HUES6 (cell line): Measurements from ENCODE around the gene EML6.

ENCODE experiments used
- H3K27ac ChIP-seq: 2 replicates; pipeline ENCODE4 v1.7.0; 2013; ENCODE audit warnings: low read depth, mild to moderate bottlenecking, low read length, inconsistent platforms
- H3K27me3 ChIP-seq: 2 replicates; pipeline ENCODE4 v1.6.1; 2013; ENCODE audit warnings: low read length; ENCODE audit not compliant: control insufficient read depth, insufficient read depth
- H3K36me3 ChIP-seq: 2 replicates; pipeline ENCODE4 v1.6.1; 2013; ENCODE audit warnings: low read length; ENCODE audit not compliant: control insufficient read depth, insufficient read depth
- H3K4me1 ChIP-seq: 2 replicates; pipeline ENCODE4 v1.6.1; 2013; ENCODE audit warnings: low read length; ENCODE audit not compliant: control insufficient read depth, insufficient read depth
- H3K4me3 ChIP-seq: 2 replicates; pipeline ENCODE4 v1.5.1; 2013; ENCODE audit warnings: low read depth, low read length
- H3K9ac ChIP-seq: one replicate; pipeline ENCODE4 v1.6.1; 2013; ENCODE audit warnings: mild to moderate bottlenecking, low read length
- H3K9me3 ChIP-seq: 2 replicates; pipeline ENCODE4 v1.6.1; 2013; ENCODE audit warnings: low read depth, low read length; ENCODE audit not compliant: control insufficient read depth, insufficient read depth

The EML6 gene

DNA sequence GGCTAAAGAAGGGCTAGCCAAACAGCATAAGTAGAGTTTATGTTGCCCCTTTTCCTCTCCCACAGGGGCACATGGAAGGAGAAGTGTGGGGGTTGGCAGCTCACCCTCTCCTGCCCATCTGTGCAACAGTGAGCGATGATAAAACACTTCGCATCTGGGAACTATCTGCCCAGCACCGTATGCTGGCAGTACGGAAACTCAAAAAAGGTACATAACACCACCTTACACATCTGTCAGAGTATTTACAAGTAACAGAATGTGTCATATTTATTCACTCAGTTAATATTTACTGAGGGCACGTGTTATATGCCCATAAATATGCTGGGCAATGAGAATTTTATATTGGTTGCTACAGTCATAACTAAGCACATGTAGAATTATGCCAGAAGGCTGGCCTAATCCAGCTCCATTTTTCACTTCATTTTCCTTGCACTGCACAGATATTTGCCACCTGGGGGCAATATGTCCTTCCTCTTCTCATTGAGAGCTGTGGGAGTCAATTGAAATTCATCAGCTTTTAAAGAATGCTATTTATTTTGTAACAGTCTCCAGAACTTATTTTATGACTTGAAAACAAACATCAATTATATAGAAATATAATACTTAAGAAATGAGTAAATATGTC lies 176.2 kb downstream of the EML6 start:
- Histone ChIP-seq H3K4me3 (no peak overlapping the region), H3K27ac (no peak overlapping the region), H3K9me3 (peaks cover 9% of the 10 kb centered on the region), H3K27me3 (no peaks in the 10 kb centered on the region), H3K4me1 (no peaks in the 10 kb centered on the region), H3K9ac (no peak overlapping the region), H3K36me3 (no peaks in the 10 kb centered on the region)

DNA sequence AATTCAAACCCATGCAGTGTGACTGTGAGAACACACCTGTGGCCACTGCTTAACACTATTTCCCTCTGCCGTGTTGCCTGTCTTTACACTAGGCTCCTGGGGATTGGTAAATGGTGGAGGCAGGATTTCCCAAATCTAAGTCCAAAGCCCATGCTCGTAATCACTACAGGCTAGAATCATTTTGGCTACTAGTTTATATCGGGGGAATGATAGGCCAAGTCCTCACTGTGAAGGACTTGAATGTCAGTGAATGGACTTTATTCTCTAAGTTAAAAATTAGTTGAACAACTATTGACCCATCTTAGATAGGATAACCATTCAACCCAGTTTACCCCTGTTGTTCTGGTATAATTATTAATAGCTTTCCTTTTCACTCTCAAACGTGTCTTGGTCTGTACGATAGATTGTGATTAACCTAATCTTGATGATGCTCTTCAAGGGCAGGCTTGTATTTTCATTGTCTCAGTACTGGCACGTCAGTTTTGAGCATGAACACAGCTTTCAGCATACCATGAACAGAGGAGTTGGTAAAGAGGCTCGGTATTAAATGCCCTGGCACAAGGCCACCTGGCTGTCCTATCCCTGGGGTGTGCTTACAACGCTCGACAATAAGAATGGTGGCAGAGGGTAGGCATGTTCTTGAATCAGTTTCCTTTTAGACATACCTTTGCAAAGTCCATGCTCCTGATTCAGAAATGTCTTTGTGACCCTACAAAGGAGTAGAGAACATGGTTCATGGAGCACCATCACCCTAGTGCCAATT lies 177.9 kb downstream of the EML6 start:
- Histone ChIP-seq H3K9me3 (no peaks in the 10 kb centered on the region), H3K4me3 (no peak overlapping the region), H3K27ac (no peak overlapping the region), H3K4me1 (no peaks in the 10 kb centered on the region), H3K27me3 (no peaks in the 10 kb centered on the region), H3K36me3 (no peaks in the 10 kb centered on the region), H3K9ac (no peak overlapping the region)

DNA sequence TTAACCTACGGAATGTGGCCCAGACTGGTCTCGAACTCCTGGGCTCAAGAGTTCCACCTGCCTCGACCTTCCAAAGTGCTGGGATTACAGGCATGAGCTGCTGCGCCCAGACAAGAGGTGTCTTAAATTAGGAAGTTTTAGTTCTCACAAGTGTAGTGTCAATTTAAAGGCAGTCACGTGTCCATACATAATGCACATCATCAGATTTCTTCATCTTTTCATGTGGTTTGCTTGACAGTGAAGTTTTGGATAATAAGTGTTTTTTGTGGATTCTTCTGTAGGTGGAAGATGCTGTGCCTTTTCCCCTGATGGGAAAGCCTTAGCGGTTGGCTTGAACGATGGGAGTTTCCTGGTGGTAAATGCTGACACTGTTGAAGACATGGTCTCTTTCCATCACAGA lies 179.3 kb downstream of the EML6 start:
- H3K4me3 ChIP-seq, result no peak overlapping the region
- H3K27me3 ChIP-seq, result no peaks in the 10 kb centered on the region
- H3K4me1 ChIP-seq, result no peaks in the 10 kb centered on the region
- no peaks in the 10 kb centered on the region for H3K9me3 ChIP-seq
- no peak overlapping the region for H3K9ac ChIP-seq
- no peaks in the 10 kb centered on the region for H3K36me3 ChIP-seq
- H3K27ac ChIP-seq, result no peak overlapping the region

DNA sequence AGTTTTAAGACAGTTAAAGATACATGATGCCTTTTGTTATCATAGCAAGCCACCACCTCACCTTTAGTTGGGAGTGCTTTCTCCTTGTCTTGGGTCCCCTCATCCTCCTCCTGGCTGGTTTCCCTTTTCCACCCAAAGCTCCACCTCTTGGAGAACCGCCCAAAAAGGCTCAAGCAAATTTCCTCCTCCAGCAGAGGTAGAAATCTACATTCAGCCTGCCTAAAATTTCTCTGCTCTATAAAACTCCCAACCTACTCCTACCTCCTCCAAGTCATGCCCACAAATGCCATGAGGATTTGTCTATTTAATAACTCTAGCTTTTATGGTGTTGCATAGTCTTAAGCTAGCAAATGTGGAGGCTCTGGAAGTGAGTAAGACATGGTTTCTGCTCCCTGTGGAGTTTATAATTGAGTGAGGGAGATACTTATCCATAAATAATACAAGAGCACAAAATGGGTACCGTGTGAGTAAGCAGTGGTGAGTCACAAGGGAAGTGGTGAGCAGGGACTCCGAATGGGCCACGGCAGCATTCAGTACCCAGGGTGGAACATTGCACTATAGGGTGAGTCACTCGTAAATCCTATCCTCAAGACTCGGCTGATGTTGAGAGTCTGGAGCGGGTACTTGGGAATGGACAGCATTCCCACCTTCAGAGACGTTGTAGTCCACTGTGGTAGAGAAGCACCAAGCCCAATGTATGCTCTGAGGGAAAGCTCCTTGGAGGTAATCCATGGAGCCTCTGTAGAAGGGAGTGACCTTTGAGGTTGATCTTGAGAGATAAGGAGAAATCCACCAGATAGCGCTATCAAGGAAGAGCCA lies 180.5 kb downstream of the EML6 start:
- no peak overlapping the region for H3K27ac ChIP-seq
- H3K4me3 ChIP-seq, result no peak overlapping the region
- no peak overlapping the region for H3K9ac ChIP-seq

DNA sequence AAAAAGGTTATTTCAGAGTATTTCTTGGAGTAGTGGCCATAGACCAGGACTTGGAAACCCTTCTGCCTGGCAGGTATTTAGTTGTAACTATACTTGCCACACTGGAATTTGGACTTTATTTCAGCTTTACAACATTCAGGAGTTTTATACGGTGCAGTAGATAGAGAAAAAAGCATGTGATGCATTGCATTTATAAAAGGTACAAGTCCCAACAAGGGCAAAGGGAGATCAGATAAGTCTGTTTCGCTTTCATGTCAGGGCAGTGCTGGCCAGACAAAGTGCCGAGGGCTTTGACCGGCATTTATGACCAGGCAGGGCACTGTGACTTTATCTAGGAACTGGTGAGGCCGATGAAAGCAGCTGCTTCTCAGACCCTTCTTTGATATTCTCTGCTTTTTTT lies 181.4 kb downstream of the EML6 start:
- Histone ChIP-seq H3K36me3 (no peaks in the 10 kb centered on the region), H3K27ac (no peak overlapping the region), H3K4me1 (no peaks in the 10 kb centered on the region), H3K9me3 (no peaks in the 10 kb centered on the region), H3K4me3 (no peak overlapping the region), H3K9ac (no peak overlapping the region), H3K27me3 (no peaks in the 10 kb centered on the region)

More for the DNA sequence above, 180.5 kb downstream of the EML6 start:
- Histone ChIP-seq H3K27me3 (no peaks in the 10 kb centered on the region), H3K4me1 (no peaks in the 10 kb centered on the region), H3K9me3 (no peaks in the 10 kb centered on the region), H3K36me3 (no peaks in the 10 kb centered on the region)

DNA sequence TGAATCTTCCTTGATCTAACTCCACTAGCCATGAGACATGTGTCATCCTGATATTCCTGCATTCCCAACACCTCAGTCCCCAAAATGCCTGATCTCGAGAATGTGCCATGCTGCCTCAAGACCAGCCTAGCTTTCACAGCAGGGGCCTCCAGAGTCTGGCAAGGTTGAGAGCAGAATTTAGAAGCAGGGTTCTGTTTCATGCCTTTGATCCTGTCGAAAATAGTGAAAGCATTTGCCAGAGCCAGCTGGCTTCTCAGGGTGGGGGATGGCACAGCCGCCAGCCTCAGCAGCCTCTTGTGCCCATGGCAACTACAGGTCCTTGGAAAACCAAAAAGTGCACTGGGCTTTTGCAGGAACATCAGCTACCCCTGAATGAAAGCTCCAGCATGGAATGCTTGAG lies 183.3 kb downstream of the EML6 start:
- H3K27ac ChIP-seq, result no peak overlapping the region
- no peak overlapping the region for H3K4me3 ChIP-seq
- no peaks in the 10 kb centered on the region for H3K4me1 ChIP-seq
- no peak overlapping the region for H3K9ac ChIP-seq
- no peaks in the 10 kb centered on the region for H3K9me3 ChIP-seq
- no peaks in the 10 kb centered on the region for H3K36me3 ChIP-seq
- no peaks in the 10 kb centered on the region for H3K27me3 ChIP-seq

DNA sequence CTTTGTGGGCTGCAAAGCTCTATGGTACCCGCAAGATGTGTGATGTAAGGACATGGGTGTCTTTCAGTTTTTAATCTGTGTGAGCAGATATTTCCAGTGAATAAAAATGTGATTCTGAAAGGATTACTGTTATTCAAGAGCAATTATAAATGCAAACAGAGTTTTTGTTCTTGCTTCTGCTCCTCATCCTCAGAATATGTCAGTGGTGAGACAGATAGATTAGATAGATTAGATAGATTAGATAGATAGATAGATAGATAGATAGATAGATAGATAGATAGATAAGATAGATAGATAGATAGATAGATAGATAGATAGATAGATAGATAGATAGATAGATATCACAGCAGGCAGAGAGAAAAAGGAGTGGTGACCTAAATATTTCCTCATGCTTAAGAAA lies 184.2 kb downstream of the EML6 start:
- H3K9me3 ChIP-seq, result no peaks in the 10 kb centered on the region
- no peak overlapping the region for H3K9ac ChIP-seq
- H3K4me1 ChIP-seq, result no peaks in the 10 kb centered on the region
- H3K36me3 ChIP-seq, result no peaks in the 10 kb centered on the region
- H3K27me3 ChIP-seq, result no peaks in the 10 kb centered on the region
- no peak overlapping the region for H3K27ac ChIP-seq
- H3K4me3 ChIP-seq, result no peak overlapping the region

DNA sequence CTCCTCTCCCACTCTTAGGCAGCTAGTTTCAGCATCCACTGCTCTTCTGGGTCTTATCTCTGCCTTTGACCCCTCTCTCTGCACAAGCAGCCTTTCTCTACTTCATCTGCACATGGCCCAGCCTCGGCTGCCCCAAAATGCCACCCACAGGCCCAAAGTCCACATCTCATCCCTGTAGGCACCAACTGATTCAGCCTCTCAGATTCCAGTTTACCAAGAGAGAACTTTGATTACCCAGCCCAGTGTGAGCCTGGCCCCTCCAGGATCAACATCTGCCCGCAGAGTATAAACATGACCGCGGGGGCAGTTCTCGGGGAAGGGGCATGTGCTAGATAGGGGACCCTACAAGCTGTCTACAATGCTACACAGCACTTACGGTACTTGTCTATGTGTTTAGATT lies 185.1 kb downstream of the EML6 start:
- Histone ChIP-seq H3K9ac (no peak overlapping the region), H3K9me3 (no peaks in the 10 kb centered on the region), H3K36me3 (no peaks in the 10 kb centered on the region), H3K27me3 (no peaks in the 10 kb centered on the region), H3K27ac (no peak overlapping the region), H3K4me3 (no peak overlapping the region), H3K4me1 (no peaks in the 10 kb centered on the region)

DNA sequence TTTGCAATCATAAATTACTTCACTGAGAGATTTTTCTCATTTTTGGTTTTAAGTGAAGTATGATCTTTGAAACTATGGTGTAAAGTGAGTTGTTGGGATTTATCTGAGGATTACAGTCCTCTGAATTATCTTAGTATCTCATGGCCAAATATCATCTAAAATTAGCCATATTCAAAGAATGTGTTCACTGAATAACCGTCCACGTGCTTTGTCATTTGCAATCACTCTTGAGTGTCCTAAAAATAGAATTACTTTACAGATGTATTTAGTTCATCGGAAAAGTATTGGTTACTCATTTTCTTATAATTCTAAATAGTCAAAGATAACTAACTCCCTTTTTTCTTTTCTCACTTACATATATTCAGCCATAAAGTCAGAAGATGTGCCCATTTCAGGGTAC lies 185.5 kb downstream of the EML6 start:
- Histone ChIP-seq H3K36me3 (no peaks in the 10 kb centered on the region), H3K4me3 (no peak overlapping the region), H3K27ac (no peak overlapping the region), H3K9me3 (no peaks in the 10 kb centered on the region), H3K27me3 (no peaks in the 10 kb centered on the region), H3K9ac (no peak overlapping the region), H3K4me1 (no peaks in the 10 kb centered on the region)

DNA sequence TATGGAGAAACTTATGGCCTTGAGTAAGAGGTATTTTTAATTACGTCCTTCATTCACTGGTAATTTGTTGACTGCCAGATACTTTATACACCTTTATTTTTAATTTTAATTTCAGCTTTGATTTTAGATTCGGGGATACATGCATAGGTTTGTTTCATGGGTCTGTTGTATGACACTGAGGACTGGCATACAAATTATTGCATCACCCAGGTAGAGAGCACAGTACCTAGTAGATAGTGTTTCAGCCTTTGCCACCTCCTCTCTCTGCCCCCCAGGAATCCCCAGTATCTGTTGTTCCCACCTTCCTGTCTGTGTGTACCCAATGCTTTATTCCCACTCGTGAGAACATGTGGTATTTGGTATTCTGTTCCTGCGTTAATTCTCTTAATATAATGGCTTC lies 188.8 kb downstream of the EML6 start:
- Histone ChIP-seq H3K27ac (no peak overlapping the region), H3K36me3 (no peaks in the 10 kb centered on the region), H3K27me3 (no peaks in the 10 kb centered on the region), H3K4me1 (no peaks in the 10 kb centered on the region), H3K4me3 (no peak overlapping the region), H3K9ac (no peak overlapping the region), H3K9me3 (no peaks in the 10 kb centered on the region)

DNA sequence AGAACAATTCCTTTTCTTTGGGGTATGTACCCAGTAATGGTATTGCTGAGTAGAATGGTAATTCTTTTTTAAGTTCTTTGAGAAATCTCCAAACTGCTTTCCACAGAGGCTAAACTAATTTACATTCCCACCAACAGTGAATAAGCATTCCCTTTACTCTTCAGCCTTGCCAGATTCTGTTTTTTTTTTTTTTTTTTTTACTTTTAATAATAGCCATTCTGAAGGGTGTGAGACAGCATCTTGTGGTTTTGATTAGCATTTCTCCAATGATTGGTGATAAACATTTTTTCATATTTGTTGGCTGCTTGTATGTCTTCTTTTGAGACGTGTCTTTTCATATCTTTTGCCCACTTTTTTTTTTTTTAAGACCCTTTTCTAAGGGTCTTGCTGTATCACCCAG lies 189.4 kb downstream of the EML6 start:
- H3K4me3 ChIP-seq, result no peak overlapping the region
- no peak overlapping the region for H3K27ac ChIP-seq
- H3K4me1 ChIP-seq, result no peaks in the 10 kb centered on the region
- no peaks in the 10 kb centered on the region for H3K36me3 ChIP-seq
- H3K9ac ChIP-seq, result no peak overlapping the region
- H3K9me3 ChIP-seq, result no peaks in the 10 kb centered on the region
- no peaks in the 10 kb centered on the region for H3K27me3 ChIP-seq
